ENCODE measurements around the gene CNFN.

The CNFN gene

DNA sequence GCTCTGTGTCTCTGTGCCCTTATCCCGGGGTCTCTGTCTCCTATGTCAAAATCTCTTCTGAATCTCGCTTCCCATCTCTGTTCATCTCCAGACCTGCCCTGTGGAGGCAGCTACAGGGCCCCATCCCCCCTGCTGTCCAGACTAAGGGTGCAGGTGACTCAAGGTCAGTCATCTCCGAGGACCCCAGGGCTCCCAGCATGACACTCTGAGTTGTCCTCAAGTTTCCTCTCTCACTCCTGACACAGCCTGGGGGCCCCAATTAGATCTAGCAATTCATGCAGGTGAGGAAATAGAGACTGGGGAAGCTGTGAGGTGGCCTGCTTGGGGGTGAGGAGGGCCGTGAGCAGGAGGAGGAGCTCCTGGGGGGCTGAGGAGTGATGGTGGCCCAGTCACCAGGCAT, 2.1 kb upstream of the CNFN start:
- Histone ChIP-seq H3K27me3 (ENCODE audit: control insufficient read depth in 1 of 2, insufficient read depth in 2 of 2, low read length in 2 of 2) (peaks cover 8 to 38% of the 10 kb centered on the region in 2 donors), H3K9ac (ENCODE audit: low read length) (no peak overlapping the region), H3K9me3 (ENCODE audit: low read length) (no peaks in the 10 kb centered on the region), H3K4me1 (ENCODE audit: insufficient read depth, low read length) (peaks cover 17% of the 10 kb centered on the region), H3K4me3 (ENCODE audit: low read depth in 1 of 2, low read length in 2 of 2) (no peak overlapping the region), H3K36me3 (ENCODE audit: insufficient read depth, low read length) (no peaks in the 10 kb centered on the region), H3K27ac (ENCODE audit: low read depth, low read length) (no peak overlapping the region)

DNA sequence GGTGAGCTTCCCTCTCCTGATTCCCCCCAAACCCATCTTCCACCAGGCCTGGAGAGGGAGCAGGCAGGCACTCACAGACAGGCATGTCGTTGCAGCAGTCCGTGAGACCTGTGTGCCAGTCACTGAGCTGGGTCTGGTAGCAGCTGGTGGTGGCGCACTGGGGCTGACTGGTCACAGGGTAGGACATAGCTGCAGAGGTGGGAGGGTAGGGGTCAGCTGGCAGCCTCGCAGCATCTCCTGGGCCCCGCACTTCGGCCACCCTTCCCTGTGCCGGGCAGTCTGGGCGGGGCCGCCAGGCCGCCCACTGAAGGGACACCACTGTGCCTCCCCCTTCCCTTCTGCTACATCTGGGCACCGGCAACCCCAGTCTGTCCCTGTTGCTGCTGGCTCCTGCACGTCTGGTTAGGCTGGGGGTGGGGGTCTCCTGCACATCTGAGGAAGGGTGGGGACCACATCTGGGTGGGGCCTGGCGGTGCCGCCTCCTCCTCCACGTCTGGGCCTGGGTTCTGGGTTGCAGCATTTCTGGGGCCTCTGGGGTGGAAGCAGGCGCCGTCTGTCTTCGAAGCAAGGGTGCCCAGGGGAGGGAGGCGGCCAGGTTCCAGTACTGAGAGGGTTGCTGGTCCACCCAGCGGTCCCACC, 1.1 kb downstream of the CNFN start:
- Histone ChIP-seq H3K9ac (ENCODE audit: low read length) (no peak overlapping the region), H3K4me1 (ENCODE audit: insufficient read depth, low read length) (peaks cover 8% of the 10 kb centered on the region), H3K4me3 (ENCODE audit: low read depth in 1 of 2, low read length in 2 of 2) (no peak overlapping the region), H3K36me3 (ENCODE audit: insufficient read depth, low read length) (no peaks in the 10 kb centered on the region), H3K27me3 (ENCODE audit: control insufficient read depth in 1 of 2, insufficient read depth in 2 of 2, low read length in 2 of 2) (peaks cover 14 to 43% of the 10 kb centered on the region in 2 donors), H3K9me3 (ENCODE audit: low read length) (no peaks in the 10 kb centered on the region), H3K27ac (ENCODE audit: low read depth, low read length) (no peak overlapping the region)

DNA sequence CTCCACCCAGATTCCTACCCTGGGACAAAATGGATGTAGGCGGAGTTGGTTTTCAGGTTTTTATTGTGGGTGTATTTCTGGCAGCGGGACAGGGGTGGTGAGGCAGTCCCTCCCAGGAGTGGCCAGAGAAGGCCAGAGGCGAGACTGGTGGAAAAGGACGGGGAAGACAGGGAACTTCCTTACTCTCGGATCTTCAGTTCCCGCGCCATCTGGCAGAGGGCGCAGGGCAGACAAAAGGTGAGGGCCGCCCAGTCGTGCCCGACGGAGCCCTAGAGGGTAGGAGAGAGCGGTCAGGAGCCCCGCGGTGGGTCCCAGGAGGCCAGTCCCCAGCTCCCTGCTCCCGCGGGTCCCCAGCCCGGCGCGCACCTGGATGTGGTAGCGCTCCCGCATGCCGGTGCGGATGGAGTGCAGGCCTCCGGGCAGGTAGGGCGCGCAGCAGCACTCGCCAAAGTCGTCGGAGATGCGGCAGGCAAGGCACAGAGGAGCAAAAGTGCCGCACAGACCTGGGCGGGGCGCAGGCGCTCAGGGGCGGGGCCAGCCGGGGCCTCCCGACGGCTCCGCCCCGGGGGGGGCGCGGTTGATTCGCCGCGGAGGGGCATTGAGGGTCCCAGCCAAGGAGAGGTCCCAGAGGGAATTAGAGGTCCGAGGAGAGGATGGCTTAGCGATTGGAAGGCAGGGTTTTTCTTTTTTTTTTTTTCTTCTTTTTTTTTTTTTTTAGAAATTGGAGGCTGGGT, 3.0 kb downstream of the CNFN start:
- H3K4me1 ChIP-seq (ENCODE audit: insufficient read depth, low read length), result peaks cover 8% of the 10 kb centered on the region
- H3K4me3 ChIP-seq (ENCODE audit: low read depth in 1 of 2, low read length in 2 of 2), result peak overlapping the region; percentile 27 to 32
- no peaks in the 10 kb centered on the region for H3K9me3 ChIP-seq (ENCODE audit: low read length)
- no peak overlapping the region for H3K27ac ChIP-seq (ENCODE audit: low read depth, low read length)
- H3K27me3 ChIP-seq (ENCODE audit: control insufficient read depth in 1 of 2, insufficient read depth in 2 of 2, low read length in 2 of 2), result peaks cover 14 to 43% of the 10 kb centered on the region in 2 donors
- no peaks in the 10 kb centered on the region for H3K36me3 ChIP-seq (ENCODE audit: insufficient read depth, low read length)
- H3K9ac ChIP-seq (ENCODE audit: low read length), result no peak overlapping the region

GRCh38 chr19:42380155-42380554, 9.9 kb downstream of the CNFN start:
- no peaks in the 10 kb centered on the region for H3K27me3 ChIP-seq (ENCODE audit: control insufficient read depth in 1 of 2, insufficient read depth in 2 of 2, low read length in 2 of 2)
- H3K4me1 ChIP-seq (ENCODE audit: insufficient read depth, low read length), result no peaks in the 10 kb centered on the region
- H3K36me3 ChIP-seq (ENCODE audit: insufficient read depth, low read length), result no peaks in the 10 kb centered on the region
- H3K9me3 ChIP-seq (ENCODE audit: low read length), result no peaks in the 10 kb centered on the region
- no peak overlapping the region for H3K4me3 ChIP-seq (ENCODE audit: low read depth in 1 of 2, low read length in 2 of 2)
- H3K9ac ChIP-seq (ENCODE audit: low read length), result no peak overlapping the region
- H3K27ac ChIP-seq (ENCODE audit: low read depth, low read length), result no peak overlapping the region

- Histone ChIP-seq H3K9ac (ENCODE audit: low read length) (no peak overlapping the region), H3K4me1 (ENCODE audit: insufficient read depth, low read length) (no peaks in the 10 kb centered on the region), H3K4me3 (ENCODE audit: low read depth in 1 of 2, low read length in 2 of 2) (no peak overlapping the region), H3K27ac (ENCODE audit: low read depth, low read length) (no peak overlapping the region), H3K36me3 (ENCODE audit: insufficient read depth, low read length) (peaks cover 10% of the 10 kb centered on the region), H3K27me3 (ENCODE audit: control insufficient read depth in 1 of 2, insufficient read depth in 2 of 2, low read length in 2 of 2) (no peaks in the 10 kb centered on the region), H3K9me3 (ENCODE audit: low read length) (no peaks in the 10 kb centered on the region)
Observed at GRCh38 chr19:42378225-42379215, 11.6 kb downstream of the CNFN start.

- no peak overlapping the region for H3K4me3 ChIP-seq (ENCODE audit: low read depth in 1 of 2, low read length in 2 of 2)
- no peaks in the 10 kb centered on the region for H3K4me1 ChIP-seq (ENCODE audit: insufficient read depth, low read length)
- H3K36me3 ChIP-seq (ENCODE audit: insufficient read depth, low read length), result peaks cover 15% of the 10 kb centered on the region
- H3K27ac ChIP-seq (ENCODE audit: low read depth, low read length), result no peak overlapping the region
- no peaks in the 10 kb centered on the region for H3K9me3 ChIP-seq (ENCODE audit: low read length)
- H3K27me3 ChIP-seq (ENCODE audit: control insufficient read depth in 1 of 2, insufficient read depth in 2 of 2, low read length in 2 of 2), result no peaks in the 10 kb centered on the region
- no peak overlapping the region for H3K9ac ChIP-seq (ENCODE audit: low read length)
Observed at GRCh38 chr19:42376177-42376555, 13.9 kb downstream of the CNFN start.

DNA sequence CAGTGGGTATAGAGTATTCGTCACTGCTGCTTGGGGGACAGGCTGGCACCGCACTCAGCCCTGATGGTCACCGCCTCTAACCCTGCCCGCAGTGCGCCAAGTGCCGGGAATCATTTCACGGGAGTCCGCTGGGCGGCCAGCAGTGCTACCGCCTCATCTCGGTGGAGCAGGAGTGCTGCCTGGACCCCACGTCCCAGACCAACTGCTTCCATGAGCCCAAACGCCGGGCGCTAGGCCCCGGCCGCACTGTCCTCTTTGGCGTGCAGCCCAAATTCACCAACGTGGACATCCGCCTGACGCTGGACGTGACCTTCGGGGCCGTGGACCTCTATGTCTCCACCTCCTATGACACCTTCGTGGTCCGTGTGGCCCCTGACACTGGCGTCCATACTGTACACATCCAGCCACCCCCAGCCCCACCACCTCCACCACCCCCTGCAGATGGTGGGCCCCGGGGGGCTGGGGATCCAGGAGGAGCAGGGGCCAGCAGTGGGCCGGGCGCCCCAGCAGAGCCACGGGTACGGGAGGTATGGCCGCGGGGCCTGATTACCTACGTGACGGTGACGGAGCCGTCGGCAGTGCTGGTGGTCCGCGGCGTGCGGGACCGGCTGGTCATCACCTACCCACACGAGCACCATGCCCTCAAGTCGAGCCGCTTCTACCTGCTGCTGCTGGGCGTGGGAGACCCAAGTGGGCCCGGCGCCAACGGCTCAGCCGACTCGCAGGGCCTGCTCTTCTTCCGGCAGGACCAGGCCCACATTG, 14.5 kb downstream of the CNFN start:
- Histone ChIP-seq H3K4me3 (ENCODE audit: low read depth in 1 of 2, low read length in 2 of 2) (no peak overlapping the region), H3K9me3 (ENCODE audit: low read length) (no peaks in the 10 kb centered on the region), H3K36me3 (ENCODE audit: insufficient read depth, low read length) (peaks cover 19% of the 10 kb centered on the region)

GRCh38 chr19:42374826-42375376, 15.2 kb downstream of the CNFN start:
- Histone ChIP-seq H3K27ac (ENCODE audit: low read depth, low read length) (no peak overlapping the region), H3K9ac (ENCODE audit: low read length) (no peak overlapping the region), H3K36me3 (ENCODE audit: insufficient read depth, low read length) (peaks cover 19% of the 10 kb centered on the region), H3K9me3 (ENCODE audit: low read length) (no peaks in the 10 kb centered on the region), H3K4me1 (ENCODE audit: insufficient read depth, low read length) (no peaks in the 10 kb centered on the region), H3K4me3 (ENCODE audit: low read depth in 1 of 2, low read length in 2 of 2) (no peak overlapping the region), H3K27me3 (ENCODE audit: control insufficient read depth in 1 of 2, insufficient read depth in 2 of 2, low read length in 2 of 2) (no peaks in the 10 kb centered on the region)

More for the DNA sequence above, 14.5 kb downstream of the CNFN start:
- H3K27ac ChIP-seq (ENCODE audit: low read depth, low read length), result no peak overlapping the region
- H3K4me1 ChIP-seq (ENCODE audit: insufficient read depth, low read length), result no peaks in the 10 kb centered on the region
- H3K9ac ChIP-seq (ENCODE audit: low read length), result no peak overlapping the region
- H3K27me3 ChIP-seq (ENCODE audit: control insufficient read depth in 1 of 2, insufficient read depth in 2 of 2, low read length in 2 of 2), result no peaks in the 10 kb centered on the region

- H3K27me3 ChIP-seq (ENCODE audit: control insufficient read depth in 1 of 2, insufficient read depth in 2 of 2, low read length in 2 of 2), result no peaks in the 10 kb centered on the region
- no peaks in the 10 kb centered on the region for H3K9me3 ChIP-seq (ENCODE audit: low read length)
- no peak overlapping the region for H3K27ac ChIP-seq (ENCODE audit: low read depth, low read length)
- no peak overlapping the region for H3K4me3 ChIP-seq (ENCODE audit: low read depth in 1 of 2, low read length in 2 of 2)
- H3K9ac ChIP-seq (ENCODE audit: low read length), result no peak overlapping the region
- peaks cover 10% of the 10 kb centered on the region for H3K4me1 ChIP-seq (ENCODE audit: insufficient read depth, low read length)
- peaks cover 19% of the 10 kb centered on the region for H3K36me3 ChIP-seq (ENCODE audit: insufficient read depth, low read length)
Observed at GRCh38 chr19:42370626-42371175, 19.4 kb downstream of the CNFN start.

- Histone ChIP-seq H3K9me3 (ENCODE audit: low read length) (no peaks in the 10 kb centered on the region), H3K9ac (ENCODE audit: low read length) (no peak overlapping the region), H3K4me3 (ENCODE audit: low read depth in 1 of 2, low read length in 2 of 2) (no peak overlapping the region), H3K4me1 (ENCODE audit: insufficient read depth, low read length) (peaks cover 14% of the 10 kb centered on the region), H3K27ac (ENCODE audit: low read depth, low read length) (no peak overlapping the region), H3K36me3 (ENCODE audit: insufficient read depth, low read length) (peaks cover 19% of the 10 kb centered on the region), H3K27me3 (ENCODE audit: control insufficient read depth in 1 of 2, insufficient read depth in 2 of 2, low read length in 2 of 2) (no peaks in the 10 kb centered on the region)
Observed at GRCh38 chr19:42370068-42370520, 20.0 kb downstream of the CNFN start.

Measured in muscle layer of colon (tissue), 2 donors.